Measurements from ENCODE around the gene MYO19. TPM values are rescaled to one million over a fixed set of nuclear protein-coding genes. Genes with fewer than 3 reads are reported as not detected.
"Not testable (repeated sequence)": the region's sequence is repeated elsewhere in the genome, so short reads cannot be mapped to it uniquely, and the experiment has no call there.

MYO19 gene
- total RNA-seq, 4 donors from 2014 or later = 33.3 to 120 (median 69.8) TPM

- no peaks in the 10 kb centered on the region for H3K9me3 ChIP-seq
- peaks cover 0 to 96% (median 7%) of the 10 kb centered on the region in 3 donors for H3K36me3 ChIP-seq
- no peaks in the 10 kb centered on the region for H3K4me1 ChIP-seq
- no peaks in the 10 kb centered on the region for H3K27me3 ChIP-seq
- DNase-seq (ENCODE audit: low spot score in 2 of 2) = no peak
- no peak overlapping the region for H3K4me3 ChIP-seq
- WGBS, 2 donors = 86 to 93% methylated on average over 9 of the region's 9 CpGs
- no peak overlapping the region for H3K27ac ChIP-seq
- TF ChIP-seq POLR2A (IDR thresholded peaks at IDR 0.05) (no peak), CTCF (IDR thresholded peaks at IDR 0.05) (no peak), EP300 (IDR thresholded peaks at IDR 0.05) (no peak)
These were observed 25.2 kb downstream of the MYO19 start for GRCh38 chr17:36509272-36509985.

GRCh38 chr17:36508439-36508838 is 26.2 kb downstream of the MYO19 start:
- DNase-seq (ENCODE audit: low spot score in 2 of 2); H3K27ac ChIP-seq; H3K9me3 ChIP-seq; H3K4me1 ChIP-seq; H3K4me3 ChIP-seq; H3K27me3 ChIP-seq: not testable (repeated sequence)
- 83 to 100% methylated on average over 2 of the region's 2 CpGs for WGBS, 2 donors
- H3K36me3 ChIP-seq = peaks cover 0 to 96% (median 14%) of the 10 kb centered on the region in 3 donors

- WGBS, 2 donors = 86 to 87% methylated on average over 6 of the region's 6 CpGs
- DNase-seq (ENCODE audit: low spot score in 2 of 2) = no peak
- H3K4me1 ChIP-seq = no peaks in the 10 kb centered on the region
- H3K27ac ChIP-seq = no peak overlapping the region
- no peaks in the 10 kb centered on the region for H3K27me3 ChIP-seq
- TF ChIP-seq CTCF (IDR thresholded peaks at IDR 0.05) (no peak), POLR2A (IDR thresholded peaks at IDR 0.05) (no peak), EP300 (IDR thresholded peaks at IDR 0.05) (no peak)
- no peaks in the 10 kb centered on the region for H3K9me3 ChIP-seq
- no peak overlapping the region for H3K4me3 ChIP-seq
- peaks cover 0 to 96% (median 14%) of the 10 kb centered on the region in 3 donors for H3K36me3 ChIP-seq
These were observed 27.4 kb downstream of the MYO19 start for GRCh38 chr17:36507266-36507665.

GRCh38 chr17:36506831-36507230 is 27.8 kb downstream of the MYO19 start:
- WGBS, 2 donors = 93 to 95% methylated on average over 8 to 10 of the region's 11 CpGs
- TF ChIP-seq CTCF (IDR thresholded peaks at IDR 0.05) = no peak
- no peak for TF ChIP-seq POLR2A (IDR thresholded peaks at IDR 0.05)
- no peak for TF ChIP-seq EP300 (IDR thresholded peaks at IDR 0.05)
- no peaks in the 10 kb centered on the region for H3K4me1 ChIP-seq
- H3K4me3 ChIP-seq = no peak overlapping the region
- no peaks in the 10 kb centered on the region for H3K27me3 ChIP-seq
- DNase-seq (ENCODE audit: low spot score in 2 of 2) = no peak
- no peak overlapping the region for H3K27ac ChIP-seq
- H3K36me3 ChIP-seq = peaks cover 0 to 98% (median 14%) of the 10 kb centered on the region in 3 donors
- H3K9me3 ChIP-seq = no peaks in the 10 kb centered on the region

GRCh38 chr17:36506249-36506826 is 28.3 kb downstream of the MYO19 start:
- WGBS, 2 donors = 77 to 81% methylated on average over 5 to 6 of the region's 6 CpGs
- H3K27me3 ChIP-seq = no peaks in the 10 kb centered on the region
- no peaks in the 10 kb centered on the region for H3K4me1 ChIP-seq
- H3K36me3 ChIP-seq = peaks cover 0 to 95% (median 14%) of the 10 kb centered on the region in 3 donors
- no peaks in the 10 kb centered on the region for H3K9me3 ChIP-seq
- no peak overlapping the region for H3K27ac ChIP-seq
- no peak for DNase-seq (ENCODE audit: low spot score in 2 of 2)
- H3K4me3 ChIP-seq = no peak overlapping the region
- no peak for TF ChIP-seq EP300 (IDR thresholded peaks at IDR 0.05)
- no peak for TF ChIP-seq POLR2A (IDR thresholded peaks at IDR 0.05)
- TF ChIP-seq CTCF (IDR thresholded peaks at IDR 0.05) = no peak

All from tibial nerve (tissue), 4 donors.